Activated CD4-positive, alpha-beta T cell treated with anti-CD3 and anti-CD28 coated beads for 36 hours (primary cell): ENCODE data around the gene CCDC188. TPM values are rescaled to one million over a fixed set of nuclear protein-coding genes. Genes with fewer than 3 reads are reported as not detected.
"Not testable (repeated sequence)": the region's sequence is repeated elsewhere in the genome, so short reads cannot be mapped to it uniquely, and the experiment has no call there.

Source experiments
- ATAC-seq: fragments of 200-7000 bp; cut with Tn5 transposase; one replicate; pipeline ENCODE4 v1.10.0; 2021; ENCODE audit warnings: mild to moderate bottlenecking, moderate library complexity
- CTCF ChIA-PET: fragments of 350-600 bp; sonication (Branson Sonifier 250); formaldehyde crosslinking; loops from one replicate; lab custom pipeline; 2021; ENCODE audit warnings: antibody characterized with exemption; lab: Charles Lee
- POLR2A ChIA-PET: fragments of 350-600 bp; sonication (Branson Sonifier 250); formaldehyde crosslinking; loops from one replicate; lab custom pipeline; 2021; ENCODE audit warnings: antibody characterized with exemption, inconsistent platforms; lab: Charles Lee
- DNase-seq: peaks from one replicate; pipeline ENCODE4 v3.0.0-alpha.2; 2020
- H3K27ac Mint-ChIP-seq: one replicate; pipeline ENCODE4 v1.8.0; 2021; ENCODE audit warnings: mixed read lengths
- H3K27me3 Mint-ChIP-seq: one replicate; pipeline ENCODE4 v1.8.0; 2021; ENCODE audit warnings: mixed read lengths
- H3K36me3 Mint-ChIP-seq: one replicate; pipeline ENCODE4 v1.8.0; 2021; ENCODE audit warnings: low read depth, mixed read lengths
- H3K4me1 Mint-ChIP-seq: one replicate; pipeline ENCODE4 v1.8.0; 2021; ENCODE audit warnings: mixed read lengths
- H3K4me3 Mint-ChIP-seq: one replicate; pipeline ENCODE4 v1.8.0; 2021; ENCODE audit warnings: mild to moderate bottlenecking, moderate library complexity, mixed read lengths
- H3K9me3 Mint-ChIP-seq: one replicate; pipeline ENCODE4 v1.8.0; 2021; ENCODE audit warnings: low read depth, mixed read lengths
- intact Hi-C, 2 experiments: fragments of 100-400 bp; cut with DNase I in 1 of 2; cut with micrococcal nuclease in 1 of 2; formaldehyde crosslinking; loops; one replicate each; pipeline versions ENCODE4 v1.14.2 to v1.15.1; 2022 to 2024; cut with DNase I, micrococcal nuclease
- total RNA-seq, 2 experiments: library from RNA; stranded (reverse); gene quantifications; one replicate each; pipeline ENCODE4 v1.2.3, GENCODE V29; 2021

The CCDC188 gene
- total RNA-seq, 2 experiments from 2014 or later = not detected

- intact Hi-C loops = no loop called here
- POLR2A ChIA-PET = no interaction called here
- DNase-seq (no peak), ATAC-seq (no peak)
- CTCF ChIA-PET = interaction anchor here (0.6 kb wide), 1 partner anchor 697 kb away, joined by 3 read pairs; no protein-coding TSS in a partner anchor
- Mint-ChIP-seq H3K4me3 (no peak overlapping the region), H3K27ac (no peak overlapping the region), H3K36me3 (no peaks in the 10 kb centered on the region), H3K4me1 (no peaks in the 10 kb centered on the region), H3K27me3 (no peaks in the 10 kb centered on the region), H3K9me3 (peaks cover 2% of the 10 kb centered on the region)
Observed at GRCh38 chr22:20164863-20165262, 14.0 kb upstream of the CCDC188 start.

DNA sequence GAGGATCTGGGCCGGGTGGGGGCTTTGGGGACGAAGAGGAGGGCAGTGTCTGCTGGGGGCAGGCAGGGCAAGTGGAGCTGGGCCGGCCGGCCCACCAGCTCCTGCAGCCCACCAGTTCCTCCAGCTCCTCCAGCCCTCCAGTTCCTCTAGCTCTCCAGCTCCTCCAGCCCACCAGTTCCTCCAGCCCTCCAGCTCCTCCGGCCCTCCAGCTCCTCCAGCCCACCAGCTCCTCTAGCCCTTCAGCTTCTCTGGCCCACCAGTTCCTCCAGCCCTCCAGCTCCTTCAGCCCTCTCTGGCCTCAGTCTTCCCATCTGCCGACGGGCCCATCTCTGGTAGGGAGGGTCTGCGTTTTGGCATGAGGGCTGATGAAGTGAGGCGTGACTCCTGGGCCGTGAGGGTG, 9.2 kb upstream of the CCDC188 start:
- Mint-ChIP-seq H3K36me3 (no peaks in the 10 kb centered on the region), H3K4me1 (peaks cover 2% of the 10 kb centered on the region), H3K27me3 (no peaks in the 10 kb centered on the region), H3K27ac (no peak overlapping the region), H3K9me3 (peaks cover 2% of the 10 kb centered on the region), H3K4me3 (no peak overlapping the region)
- POLR2A ChIA-PET = no interaction called here
- intact Hi-C loops = no loop called here
- ATAC-seq (no peak), DNase-seq (no peak)
- CTCF ChIA-PET = interaction anchor here (0.6 to 1.3 kb wide), 4 partner anchors 17 to 297 kb away, joined by 3 to 5 read pairs (median 4); no protein-coding TSS in a partner anchor

- H3K27me3 Mint-ChIP-seq, H3K27ac Mint-ChIP-seq, H3K4me3 Mint-ChIP-seq, ATAC-seq, H3K9me3 Mint-ChIP-seq, DNase-seq, POLR2A ChIA-PET, H3K4me1 Mint-ChIP-seq, H3K36me3 Mint-ChIP-seq: not testable (repeated sequence)
- CTCF ChIA-PET = interaction anchor here (0.6 to 1.3 kb wide), 5 partner anchors 17 to 1460 kb away, joined by 3 to 5 read pairs (median 3); no protein-coding TSS in a partner anchor
- intact Hi-C loops = loop anchor here in 1 of 2 experiments (5.0 kb wide), 1 partner anchor 108 kb away; the partner anchor contains the start of gene RTN4R
Observed at GRCh38 chr22:20159531-20159930, 8.7 kb upstream of the CCDC188 start.

- Mint-ChIP-seq H3K27me3 (no peaks in the 10 kb centered on the region), H3K4me1 (peaks cover 2% of the 10 kb centered on the region), H3K27ac (no peak overlapping the region), H3K4me3 (no peak overlapping the region), H3K9me3 (no peaks in the 10 kb centered on the region), H3K36me3 (no peaks in the 10 kb centered on the region)
- intact Hi-C loops = loop anchor here in 1 of 2 experiments (5.0 kb wide), 1 partner anchor 108 kb away; the partner anchor contains the start of gene RTN4R
- ATAC-seq = no peak
- POLR2A ChIA-PET = no interaction called here
- no peak for DNase-seq
- CTCF ChIA-PET = interaction anchor here (0.6 to 1.3 kb wide), 4 partner anchors 21 to 1461 kb away, joined by 3 to 5 read pairs (median 3); no protein-coding TSS in a partner anchor
Observed at GRCh38 chr22:20159076-20159475, 8.2 kb upstream of the CCDC188 start.

- DNase-seq (no peak), ATAC-seq (no peak)
- intact Hi-C loops = loop anchor here in 1 of 2 experiments (5.0 kb wide), 1 partner anchor 109 kb away; the partner anchor contains the start of gene RTN4R
- no peaks in the 10 kb centered on the region for H3K36me3 Mint-ChIP-seq
- peaks cover 2% of the 10 kb centered on the region for H3K4me1 Mint-ChIP-seq
- no peaks in the 10 kb centered on the region for H3K9me3 Mint-ChIP-seq
- H3K4me3 Mint-ChIP-seq = no peak overlapping the region
- H3K27me3 Mint-ChIP-seq = no peaks in the 10 kb centered on the region
- ChIA-PET POLR2A (no interaction called here), CTCF (interaction anchor here (0.6 to 1.3 kb wide), 3 partner anchors 21 to 1461 kb away, joined by 3 read pairs; no protein-coding TSS in a partner anchor)
- no peak overlapping the region for H3K27ac Mint-ChIP-seq
Observed at GRCh38 chr22:20158391-20159036, 7.7 kb upstream of the CCDC188 start.

DNA sequence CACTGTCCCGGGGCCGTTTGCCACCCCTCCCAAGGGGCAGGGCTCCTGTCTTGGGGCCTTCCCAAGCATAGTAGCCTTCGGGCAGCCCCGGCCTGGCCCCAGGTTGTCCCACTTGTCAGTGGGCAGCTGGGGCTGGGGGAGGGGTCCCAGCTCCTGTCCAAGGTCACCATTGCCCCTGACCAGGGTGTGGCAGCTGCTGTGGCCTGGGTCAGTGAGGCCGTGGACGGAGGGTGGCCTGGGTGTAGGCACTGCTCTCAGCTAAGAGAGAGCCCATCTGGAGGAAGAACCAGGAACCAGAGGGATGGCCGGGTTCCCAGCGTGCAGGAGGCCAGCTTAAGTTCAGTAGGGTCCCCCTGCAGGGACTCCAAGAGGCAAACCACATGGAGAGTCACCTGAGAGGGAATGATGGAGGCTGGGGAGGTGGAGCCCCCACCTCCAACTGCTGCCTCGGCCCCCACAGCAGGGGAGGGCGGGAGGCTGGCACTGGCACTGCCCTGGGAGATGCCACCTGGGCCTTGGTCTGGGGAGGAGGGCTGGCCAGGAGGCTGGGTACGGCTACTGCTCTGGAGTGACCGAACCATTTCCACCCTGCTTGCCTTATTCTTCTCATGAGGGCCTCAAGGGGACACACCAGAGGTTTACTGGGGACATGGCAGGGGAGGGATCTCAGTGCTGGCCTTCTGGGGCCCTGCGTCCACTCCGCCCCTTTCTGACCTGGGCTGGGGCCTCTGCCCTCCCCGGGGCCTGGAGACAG, 6.8 kb upstream of the CCDC188 start:
- no peak for ATAC-seq
- no peaks in the 10 kb centered on the region for H3K36me3 Mint-ChIP-seq
- no peak overlapping the region for H3K4me3 Mint-ChIP-seq
- no peaks in the 10 kb centered on the region for H3K27me3 Mint-ChIP-seq
- no peak overlapping the region for H3K27ac Mint-ChIP-seq
- intact Hi-C loops = loop anchor here (1.0 to 5.0 kb wide), 6 partner anchors 81 to 339 kb away; partner anchors contain the start of gene RTN4R (in 2 of the 2)
- DNase-seq = no peak
- ChIA-PET CTCF (interaction anchor here (0.5 to 2.1 kb wide), 9 partner anchors 48 to 1096 kb away, joined by 3 to 9 read pairs (median 3); partner anchors contain the start of gene DGCR6L), POLR2A (no interaction called here)
- H3K4me1 Mint-ChIP-seq = peaks cover 2% of the 10 kb centered on the region
- H3K9me3 Mint-ChIP-seq = no peaks in the 10 kb centered on the region

DNA sequence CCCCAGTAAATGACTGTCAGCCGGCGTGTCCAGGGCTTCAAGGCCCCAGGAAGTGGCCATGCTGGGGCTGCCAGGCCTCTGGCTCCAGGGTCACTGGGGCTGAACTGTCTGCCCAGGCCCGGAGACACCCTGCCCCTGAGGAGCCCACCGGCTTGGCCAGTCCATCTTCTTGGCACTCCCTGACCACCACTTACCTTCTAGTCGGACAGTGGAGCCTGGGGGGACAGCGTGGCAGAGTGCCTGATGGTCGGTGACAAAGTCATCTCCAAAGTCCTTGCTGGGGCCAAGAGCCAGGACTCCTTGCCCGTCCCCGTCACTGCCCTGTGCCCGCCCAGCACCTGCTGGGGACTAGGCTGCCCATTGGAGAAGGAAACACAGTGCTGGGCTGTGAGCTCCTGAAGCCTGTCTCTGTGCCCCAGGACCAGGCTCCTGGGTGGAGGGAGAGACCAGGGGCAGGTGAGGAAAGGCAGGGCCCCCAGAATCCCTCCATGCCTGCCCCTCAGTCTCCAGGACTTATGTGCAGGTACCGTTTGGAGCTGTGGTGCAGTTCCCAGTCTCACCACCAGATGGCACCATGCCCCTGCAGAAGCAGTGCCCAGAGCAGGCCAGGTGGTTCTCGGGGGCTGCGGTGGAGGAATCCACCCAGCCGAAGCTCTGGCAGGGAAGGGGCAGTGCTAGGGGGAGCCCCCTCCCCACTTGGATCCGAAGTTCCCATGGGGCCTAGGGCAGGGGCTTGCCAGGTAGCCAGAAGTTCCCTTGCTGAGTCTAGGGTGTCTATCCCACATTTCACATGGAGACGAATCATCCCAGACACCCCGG, 6.0 kb upstream of the CCDC188 start:
- Mint-ChIP-seq H3K36me3 (no peaks in the 10 kb centered on the region), H3K9me3 (no peaks in the 10 kb centered on the region), H3K27me3 (no peaks in the 10 kb centered on the region), H3K4me3 (no peak overlapping the region), H3K27ac (no peak overlapping the region), H3K4me1 (peaks cover 2% of the 10 kb centered on the region)
- ATAC-seq = peak; percentile 91
- peak; percentile 92 for DNase-seq
- ChIA-PET CTCF (interaction anchor here (0.5 to 2.1 kb wide), 11 partner anchors 49 to 1095 kb away, joined by 3 to 9 read pairs (median 3); partner anchors contain the start of gene DGCR6L), POLR2A (no interaction called here)
- intact Hi-C loops = loop anchor here (1.0 to 5.0 kb wide), 6 partner anchors 81 to 340 kb away; partner anchors contain the start of gene RTN4R (in 2 of the 2)

GRCh38 chr22:20156042-20156389, 5.2 kb upstream of the CCDC188 start:
- POLR2A ChIA-PET = no interaction called here
- no peaks in the 10 kb centered on the region for H3K27me3 Mint-ChIP-seq
- intact Hi-C loops = loop anchor here (2.0 to 5.0 kb wide), 2 partner anchors 111 to 341 kb away; partner anchors contain the start of gene RTN4R (in 1 of the 2)
- H3K4me1 Mint-ChIP-seq = peaks cover 2% of the 10 kb centered on the region
- H3K27ac Mint-ChIP-seq = no peak overlapping the region
- no peak for ATAC-seq
- H3K36me3 Mint-ChIP-seq = no peaks in the 10 kb centered on the region
- no peak for DNase-seq
- CTCF ChIA-PET = interaction anchor here (0.6 to 2.1 kb wide), 4 partner anchors 49 to 138 kb away, joined by 3 to 9 read pairs (median 6); no protein-coding TSS in a partner anchor
- H3K9me3 Mint-ChIP-seq = no peaks in the 10 kb centered on the region
- H3K4me3 Mint-ChIP-seq = no peak overlapping the region

DNA sequence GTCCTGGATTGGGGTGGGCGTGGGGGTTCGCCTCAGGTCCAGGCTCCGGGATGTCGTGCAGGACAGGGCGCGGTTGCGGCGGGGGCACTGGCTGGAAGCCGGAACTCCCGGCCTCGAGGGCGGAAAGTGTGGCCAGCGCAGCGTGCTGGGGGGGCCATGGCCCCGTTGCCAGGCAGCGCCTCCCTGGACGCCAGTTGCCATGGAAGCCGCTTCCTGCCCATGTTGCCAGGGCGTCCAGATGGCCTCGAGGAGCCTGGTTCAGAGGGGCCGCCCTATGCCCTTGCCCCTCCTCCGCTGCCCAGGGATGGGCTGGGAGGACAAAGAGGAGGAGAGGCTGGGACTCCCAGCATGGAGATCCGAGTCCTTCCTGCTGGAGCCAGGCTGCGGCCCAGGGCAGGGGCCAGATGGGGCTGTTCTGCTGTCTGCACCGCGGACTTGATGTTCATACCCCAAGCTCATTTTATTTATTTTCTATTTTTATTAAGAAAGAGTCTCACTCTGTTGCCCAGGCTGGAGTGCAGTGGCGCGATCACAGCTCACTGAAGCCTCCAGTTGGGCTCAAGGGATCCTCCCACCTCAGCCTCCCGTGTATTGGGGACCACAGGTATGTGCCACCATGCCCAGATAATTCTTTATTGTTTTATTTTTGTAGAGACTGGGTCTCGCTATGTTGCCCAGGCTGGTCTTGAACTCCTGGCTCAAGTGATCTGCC, 4.6 kb upstream of the CCDC188 start:
- DNase-seq (no peak), ATAC-seq (no peak)
- Mint-ChIP-seq H3K27ac (no peak overlapping the region), H3K27me3 (no peaks in the 10 kb centered on the region), H3K9me3 (no peaks in the 10 kb centered on the region), H3K36me3 (no peaks in the 10 kb centered on the region), H3K4me3 (no peak overlapping the region), H3K4me1 (peaks cover 2% of the 10 kb centered on the region)
- intact Hi-C loops = loop anchor here (2.0 to 5.0 kb wide), 2 partner anchors 112 to 341 kb away; partner anchors contain the start of gene RTN4R (in 1 of the 2)
- CTCF ChIA-PET = interaction anchor here (0.6 to 2.1 kb wide), 5 partner anchors 25 to 144 kb away, joined by 3 to 8 read pairs (median 3); no protein-coding TSS in a partner anchor
- POLR2A ChIA-PET = no interaction called here

DNA sequence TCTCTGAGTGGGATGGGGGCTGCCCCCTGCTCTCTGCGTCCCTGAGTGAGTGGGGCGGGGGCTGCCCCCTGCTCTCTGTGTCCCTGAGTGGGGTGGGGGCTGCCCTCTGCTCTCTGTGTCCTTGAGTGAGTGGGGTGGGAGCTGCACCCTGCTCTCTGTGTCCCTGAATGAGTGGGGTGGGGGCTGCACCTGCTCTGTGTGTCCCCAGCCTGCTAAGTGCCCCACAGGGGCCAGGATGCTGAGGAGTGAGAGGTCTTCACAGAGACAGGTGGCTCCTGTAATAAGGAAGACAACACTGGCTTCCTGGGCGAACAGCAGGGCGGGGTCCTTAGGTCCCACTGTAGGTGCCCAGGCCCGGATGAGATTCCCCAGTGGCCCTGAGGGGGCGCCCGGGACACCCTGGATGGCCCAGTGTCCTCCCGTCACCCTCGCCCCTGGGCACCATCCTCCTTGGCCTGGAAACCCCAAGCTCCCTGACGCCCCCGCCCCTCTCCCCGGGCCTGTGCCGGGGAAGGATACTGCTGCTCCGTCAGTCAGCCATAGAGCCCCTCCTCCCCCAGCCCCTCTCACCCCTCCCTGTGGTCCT, 3.8 kb upstream of the CCDC188 start:
- ATAC-seq (no peak), DNase-seq (peak; percentile 19)
- H3K4me3 Mint-ChIP-seq = no peak overlapping the region
- intact Hi-C loops = loop anchor here in 1 of 2 experiments (5.0 kb wide), 1 partner anchor 113 kb away; the partner anchor contains the start of gene RTN4R
- H3K27ac Mint-ChIP-seq = no peak overlapping the region
- ChIA-PET CTCF (interaction anchor here (1.0 kb wide), 1 partner anchor 24 kb away, joined by 3 read pairs; no protein-coding TSS in a partner anchor), POLR2A (no interaction called here)
- H3K9me3 Mint-ChIP-seq = no peaks in the 10 kb centered on the region
- H3K27me3 Mint-ChIP-seq = no peaks in the 10 kb centered on the region
- peaks cover 2% of the 10 kb centered on the region for H3K4me1 Mint-ChIP-seq
- H3K36me3 Mint-ChIP-seq = no peaks in the 10 kb centered on the region
